Gastroesophageal sphincter (tissue), 4 donors: ENCODE results near the gene RAD52. TPM values are rescaled to one million over a fixed set of nuclear protein-coding genes. Genes with fewer than 3 reads are reported as not detected.

Source experiments
- ATAC-seq: fragments of 150-250 bp; one replicate; pipeline ENCODE4 v1.9.1; 2016; ENCODE audit warnings: mild to moderate bottlenecking, moderate library complexity
- H3K27ac ChIP-seq, 4 donors: fragments of 200-600 bp; sonication (generic) in 3 of 4; 1 replicate in 3 of 4; 2 replicates in 1 of 4; pipeline ENCODE4 v1.5.1; 2016 to 2019
- H3K27me3 ChIP-seq: fragments of 200-600 bp; sonication (generic); one replicate; pipeline ENCODE4 v1.5.1; 2019
- H3K36me3 ChIP-seq, 2 donors: fragments of 200-600 bp; sonication (generic); one replicate each; pipeline ENCODE4 v1.5.1; 2019; ENCODE audit warnings: control low read depth in 1 of 2
- H3K4me1 ChIP-seq, 3 donors: fragments of 200-600 bp; sonication (generic); 1 replicate in 2 of 3; 2 replicates in 1 of 3; pipeline ENCODE4 v1.5.1; 2016 to 2019; ENCODE audit warnings: control low read depth in 2 of 3
- H3K4me3 ChIP-seq, 2 donors: fragments of 200-600 bp; sonication (generic); one replicate each; pipeline ENCODE4 v1.5.1; 2019; ENCODE audit warnings: mild to moderate bottlenecking in 1 of 2, moderate library complexity in 1 of 2
- H3K9me3 ChIP-seq, 3 donors: fragments of 200-600 bp; sonication (generic); one replicate each; pipeline ENCODE4 v1.5.1; 2017 to 2019; ENCODE audit warnings: control low read depth in 2 of 3
- CTCF ChIP-seq, 4 experiments: fragments of 200-600 bp in 2 of 4; fragments of 450-650 bp in 2 of 4; sonication (generic) in 1 of 4; IDR thresholded peaks; one replicate each; pipeline ENCODE4 v1.5.1; 2017 to 2019; ENCODE audit warnings: antibody characterized with exemption in 4 of 4, mild to moderate bottlenecking in 2 of 4, moderate library complexity in 2 of 4
- EP300 ChIP-seq: sonication (generic); formaldehyde crosslinking; IDR thresholded peaks from one replicate; pipeline ENCODE4 v1.6.1; 2017; ENCODE audit warnings: antibody characterized with exemption, mild to moderate bottlenecking
- POLR2A ChIP-seq, 2 donors: fragments of 450-650 bp; IDR thresholded peaks; one replicate each; pipeline ENCODE4 v1.6.1; 2017; ENCODE audit warnings: antibody characterized with exemption in 2 of 2, mild to moderate bottlenecking in 2 of 2, moderate library complexity in 1 of 2
- POLR2AphosphoS5 ChIP-seq: sonication (generic); formaldehyde crosslinking; IDR thresholded peaks from one replicate; pipeline ENCODE4 v1.6.1; 2017; ENCODE audit warnings: antibody characterized with exemption
- WGBS, 2 donors: methylation state at CpG; one replicate each; pipeline ENCODE4 v1.1.5; 2018; ENCODE audit warnings: low coverage in 1 of 2; 5-methylcytosine and 5-hydroxymethylcytosine counted together
- total RNA-seq, 4 donors: library from RNA; depleted of rRNA; stranded (reverse); fragments of >200 nt; gene quantifications; one replicate each; pipeline ENCODE4 v1.1.0, GENCODE V29; 2016

RAD52 gene
- total RNA-seq, 4 donors from 2014 or later: 10.0 to 17.7 (median 13.5) TPM

GRCh38 chr12:992647-993046 is 43.2 kb upstream of the RAD52 start:
- no peak for TF ChIP-seq POLR2AphosphoS5
- no peak for TF ChIP-seq EP300
- no peak for TF ChIP-seq CTCF (IDR thresholded peaks at IDR 0.05)
- no peak for TF ChIP-seq POLR2A (IDR thresholded peaks at IDR 0.05)
- Histone ChIP-seq H3K4me1 (peaks cover 4 to 79% (median 12%) of the 10 kb centered on the region in 3 donors), H3K27me3 (no peaks in the 10 kb centered on the region), H3K4me3 (no peak overlapping the region), H3K36me3 (no peaks in the 10 kb centered on the region), H3K27ac (peak overlapping the region in 3 of 4 donors; percentile 93 to 97 (median 93)), H3K9me3 (no peaks in the 10 kb centered on the region)
- no peak for ATAC-seq
- 0 to 12% methylated on average over 1 of the region's 1 CpG for WGBS, 2 donors

GRCh38 chr12:991350-992333 is 42.1 kb upstream of the RAD52 start:
- H3K27ac ChIP-seq: peak overlapping the region; percentile 89 to 97 (median 93)
- 2 to 8% methylated on average over 9 to 23 of the region's 48 CpGs for WGBS, 2 donors
- H3K9me3 ChIP-seq: no peaks in the 10 kb centered on the region
- H3K36me3 ChIP-seq: no peaks in the 10 kb centered on the region
- TF ChIP-seq POLR2AphosphoS5 (no peak), CTCF (IDR thresholded peaks at IDR 0.05) (peak in 1 of 4 experiments; percentile 9)
- peaks cover 4 to 72% (median 12%) of the 10 kb centered on the region in 3 donors for H3K4me1 ChIP-seq
- H3K27me3 ChIP-seq: no peaks in the 10 kb centered on the region
- peak; percentile 50 for ATAC-seq
- H3K4me3 ChIP-seq: peak overlapping the region; percentile 84

GRCh38 chr12:990661-991349 is 41.3 kb upstream of the RAD52 start, which contains the start of gene ERC1:
Gene ERC1, plus strand, starts transcription at chr12:991223. Its CDS starts 36,681 bp downstream, at chr12:1027904.
- H3K9me3 ChIP-seq: no peaks in the 10 kb centered on the region
- peak; percentile 94 for ATAC-seq
- H3K27me3 ChIP-seq: no peaks in the 10 kb centered on the region
- H3K4me3 ChIP-seq: peak within 1 kb of the TSS; percentile 84
- peak in 1 of 4 experiments; percentile 28 for TF ChIP-seq CTCF (IDR thresholded peaks at IDR 0.05)
- peak; percentile 79 for TF ChIP-seq POLR2AphosphoS5
- TF ChIP-seq EP300: no peak
- TF ChIP-seq POLR2A (IDR thresholded peaks at IDR 0.05): peak; percentile 76 to 86
- H3K4me1 ChIP-seq: peaks cover 4 to 68% (median 12%) of the 10 kb centered on the region in 3 donors
- no peaks in the 10 kb centered on the region for H3K36me3 ChIP-seq
- H3K27ac ChIP-seq: peak within 1 kb of the TSS; percentile 93 to 97 (median 94)
- no CpG with 5 or more reads among the region's 87 CpGs for WGBS, 2 donors

GRCh38 chr12:989751-990660 is 40.5 kb upstream of the RAD52 start:
- ATAC-seq: peak; percentile 48
- Histone ChIP-seq H3K27me3 (no peaks in the 10 kb centered on the region), H3K9me3 (no peaks in the 10 kb centered on the region), H3K4me3 (peak overlapping the region; percentile 84), H3K4me1 (peaks cover 4 to 60% (median 12%) of the 10 kb centered on the region in 3 donors), H3K27ac (peak overlapping the region; percentile 93 to 97 (median 94)), H3K36me3 (no peaks in the 10 kb centered on the region)
- TF ChIP-seq EP300: no peak
- peak; percentile 52 for TF ChIP-seq POLR2AphosphoS5
- WGBS, 2 donors: 0 to 1% methylated on average over 11 to 23 of the region's 40 CpGs
